ENCODE data around the gene S1PR2.

S1PR2 gene

GRCh38 chr19:10268071-10268470 lies 36.9 kb upstream of the S1PR2 start:
- H3K36me3 ChIP-seq (ENCODE audit: control insufficient read depth, insufficient read depth, low read length) = no peaks in the 10 kb centered on the region
- peaks cover 43% of the 10 kb centered on the region for H3K27me3 ChIP-seq (ENCODE audit: control insufficient read depth, insufficient read depth, low read length)
- peaks cover 8% of the 10 kb centered on the region for H3K4me1 ChIP-seq (ENCODE audit: control insufficient read depth, insufficient read depth, low read length)
- H3K9me3 ChIP-seq (ENCODE audit: control insufficient read depth, insufficient read depth, low read depth, low read length) = no peaks in the 10 kb centered on the region
- H3K4me3 ChIP-seq (ENCODE audit: low read depth, low read length) = no peak overlapping the region
- H3K27ac ChIP-seq (ENCODE audit: low read depth, low read length) = no peak overlapping the region
- H3K9ac ChIP-seq (ENCODE audit: low read length) = no peak overlapping the region

DNA sequence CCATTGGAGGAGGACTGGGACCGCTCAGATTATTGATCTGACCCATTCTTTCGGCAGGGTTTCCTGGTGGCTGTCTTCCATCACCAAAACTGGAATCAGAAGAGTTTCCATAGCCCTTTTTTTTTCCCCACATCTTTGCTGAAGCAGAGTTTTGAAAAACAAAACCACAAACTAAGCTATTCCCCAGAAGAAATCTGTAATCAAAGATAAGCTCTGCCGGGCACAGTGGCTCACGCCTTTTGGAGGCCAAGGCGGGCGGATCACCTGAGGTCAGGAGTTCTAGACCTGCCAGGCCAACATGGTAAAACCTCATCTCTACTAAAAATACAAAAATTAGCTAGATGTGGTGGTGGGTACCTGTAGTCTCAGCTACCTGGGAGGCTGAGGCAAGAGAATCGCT lies 35.6 kb upstream of the S1PR2 start:
- no peak overlapping the region for H3K27ac ChIP-seq (ENCODE audit: low read depth, low read length)

DNA sequence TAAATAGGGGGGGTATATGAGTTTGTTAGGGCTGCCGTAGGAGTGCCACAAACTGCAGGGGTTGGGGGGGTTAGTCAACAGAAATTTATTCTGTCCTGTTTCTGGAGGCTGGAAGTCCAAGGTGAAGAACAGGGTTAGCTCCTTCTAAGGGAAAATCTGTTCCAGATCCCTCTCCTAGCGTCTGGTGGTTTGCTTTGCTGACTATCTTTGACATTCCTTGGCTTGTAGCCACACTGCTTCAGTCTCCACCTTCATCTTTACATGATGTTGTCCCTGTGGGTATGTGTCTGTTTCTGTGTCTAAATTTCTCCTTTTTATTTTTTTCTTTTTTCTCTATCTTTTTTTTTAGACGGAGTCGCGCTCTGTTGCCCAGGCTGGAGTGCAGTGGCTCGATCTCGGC lies 31.6 kb upstream of the S1PR2 start:
- no peaks in the 10 kb centered on the region for H3K9me3 ChIP-seq (ENCODE audit: control insufficient read depth, insufficient read depth, low read depth, low read length)
- no peak overlapping the region for H3K27ac ChIP-seq (ENCODE audit: low read depth, low read length)
- H3K9ac ChIP-seq (ENCODE audit: low read length) = no peak overlapping the region
- H3K27me3 ChIP-seq (ENCODE audit: control insufficient read depth, insufficient read depth, low read length) = no peaks in the 10 kb centered on the region
- peaks cover 3% of the 10 kb centered on the region; the same call in 1 of the 2 replicates for H3K4me1 ChIP-seq (ENCODE audit: control insufficient read depth, insufficient read depth, low read length)
- no peak overlapping the region for H3K4me3 ChIP-seq (ENCODE audit: low read depth, low read length)
- H3K36me3 ChIP-seq (ENCODE audit: control insufficient read depth, insufficient read depth, low read length) = peaks cover 18% of the 10 kb centered on the region

More for the DNA sequence above, 35.6 kb upstream of the S1PR2 start:
- Histone ChIP-seq H3K4me3 (ENCODE audit: low read depth, low read length) (no peak overlapping the region), H3K4me1 (ENCODE audit: control insufficient read depth, insufficient read depth, low read length) (peaks cover 8% of the 10 kb centered on the region), H3K27me3 (ENCODE audit: control insufficient read depth, insufficient read depth, low read length) (peaks cover 32% of the 10 kb centered on the region), H3K36me3 (ENCODE audit: control insufficient read depth, insufficient read depth, low read length) (no peaks in the 10 kb centered on the region), H3K9ac (ENCODE audit: low read length) (no peak overlapping the region), H3K9me3 (ENCODE audit: control insufficient read depth, insufficient read depth, low read depth, low read length) (no peaks in the 10 kb centered on the region)

DNA sequence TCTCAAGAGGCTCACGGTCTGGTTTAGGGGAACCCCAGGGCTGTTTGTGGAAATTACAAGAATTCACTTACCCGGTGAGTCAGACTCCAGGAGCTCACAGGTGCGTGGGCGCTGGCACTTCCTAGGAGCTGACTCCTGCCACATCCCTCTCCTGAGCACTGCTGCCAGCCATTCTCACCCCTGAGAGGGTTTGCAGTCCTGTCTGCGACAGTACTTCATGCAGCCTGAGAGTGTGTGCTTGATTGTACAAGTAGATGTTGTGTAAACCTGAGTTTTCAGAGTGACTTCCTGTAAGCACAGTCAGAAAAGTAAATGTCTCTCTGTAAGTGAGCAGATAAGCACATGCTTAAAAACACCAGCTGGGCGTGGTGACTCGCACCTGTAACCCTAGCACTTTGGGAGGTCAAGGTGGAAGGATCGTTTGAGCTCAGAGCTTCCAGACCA lies 29.0 kb upstream of the S1PR2 start:
- H3K4me1 ChIP-seq (ENCODE audit: control insufficient read depth, insufficient read depth, low read length) = peaks cover 3% of the 10 kb centered on the region; the same call in 1 of the 2 replicates
- H3K27ac ChIP-seq (ENCODE audit: low read depth, low read length) = no peak overlapping the region
- peaks cover 38% of the 10 kb centered on the region for H3K36me3 ChIP-seq (ENCODE audit: control insufficient read depth, insufficient read depth, low read length)
- no peaks in the 10 kb centered on the region for H3K9me3 ChIP-seq (ENCODE audit: control insufficient read depth, insufficient read depth, low read depth, low read length)
- no peak overlapping the region for H3K4me3 ChIP-seq (ENCODE audit: low read depth, low read length)
- H3K27me3 ChIP-seq (ENCODE audit: control insufficient read depth, insufficient read depth, low read length) = no peaks in the 10 kb centered on the region
- no peak overlapping the region for H3K9ac ChIP-seq (ENCODE audit: low read length)

GRCh38 chr19:10259162-10259905 lies 28.2 kb upstream of the S1PR2 start:
- Histone ChIP-seq H3K4me1 (ENCODE audit: control insufficient read depth, insufficient read depth, low read length) (peaks cover 3% of the 10 kb centered on the region; the same call in 1 of the 2 replicates), H3K9ac (ENCODE audit: low read length) (no peak overlapping the region), H3K27me3 (ENCODE audit: control insufficient read depth, insufficient read depth, low read length) (no peaks in the 10 kb centered on the region), H3K9me3 (ENCODE audit: control insufficient read depth, insufficient read depth, low read depth, low read length) (no peaks in the 10 kb centered on the region), H3K4me3 (ENCODE audit: low read depth, low read length) (no peak overlapping the region), H3K27ac (ENCODE audit: low read depth, low read length) (no peak overlapping the region), H3K36me3 (ENCODE audit: control insufficient read depth, insufficient read depth, low read length) (peaks cover 46% of the 10 kb centered on the region)

DNA sequence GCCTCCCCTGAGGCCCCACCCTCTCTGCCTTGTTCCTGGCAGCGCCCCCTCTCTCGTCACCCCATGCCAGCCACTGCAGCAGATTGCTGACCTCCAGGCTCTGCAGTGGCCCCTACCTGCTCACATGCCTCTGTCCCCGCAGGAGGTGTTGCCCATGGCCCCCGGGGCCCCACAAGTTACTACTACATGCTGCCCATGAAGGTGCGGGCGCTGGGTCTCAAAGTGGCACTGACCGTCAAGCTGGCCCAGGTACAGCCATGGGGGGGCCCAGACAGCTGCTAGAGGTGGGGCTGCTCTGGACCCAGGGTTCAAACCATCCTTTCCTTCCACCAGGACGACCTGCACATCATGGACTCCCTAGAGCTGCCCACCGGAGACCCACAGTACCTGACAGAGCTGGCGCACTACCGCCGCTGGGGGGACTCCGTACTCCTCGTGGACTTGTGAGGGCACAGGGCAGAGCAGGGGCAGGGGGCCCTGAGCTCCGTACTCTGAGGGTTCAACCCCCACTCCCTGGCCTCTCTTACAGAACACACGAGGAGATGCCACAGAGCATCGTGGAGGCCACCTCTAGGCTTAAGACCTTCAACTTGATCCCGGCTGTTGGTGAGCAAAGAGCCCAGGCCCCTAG lies 27.1 kb upstream of the S1PR2 start:
- Histone ChIP-seq H3K27me3 (ENCODE audit: control insufficient read depth, insufficient read depth, low read length) (no peaks in the 10 kb centered on the region), H3K9ac (ENCODE audit: low read length) (no peak overlapping the region), H3K4me1 (ENCODE audit: control insufficient read depth, insufficient read depth, low read length) (peaks cover 3% of the 10 kb centered on the region; the same call in 1 of the 2 replicates), H3K4me3 (ENCODE audit: low read depth, low read length) (no peak overlapping the region), H3K9me3 (ENCODE audit: control insufficient read depth, insufficient read depth, low read depth, low read length) (no peaks in the 10 kb centered on the region), H3K36me3 (ENCODE audit: control insufficient read depth, insufficient read depth, low read length) (peaks cover 53% of the 10 kb centered on the region), H3K27ac (ENCODE audit: low read depth, low read length) (no peak overlapping the region)

- H3K27ac ChIP-seq (ENCODE audit: low read depth, low read length) = no peak overlapping the region
- peaks cover 7% of the 10 kb centered on the region for H3K4me1 ChIP-seq (ENCODE audit: control insufficient read depth, insufficient read depth, low read length)
- H3K9ac ChIP-seq (ENCODE audit: low read length) = no peak overlapping the region
- H3K4me3 ChIP-seq (ENCODE audit: low read depth, low read length) = no peak overlapping the region
- H3K36me3 ChIP-seq (ENCODE audit: control insufficient read depth, insufficient read depth, low read length) = peaks cover 53% of the 10 kb centered on the region
- no peaks in the 10 kb centered on the region for H3K9me3 ChIP-seq (ENCODE audit: control insufficient read depth, insufficient read depth, low read depth, low read length)
- H3K27me3 ChIP-seq (ENCODE audit: control insufficient read depth, insufficient read depth, low read length) = no peaks in the 10 kb centered on the region
Observed at GRCh38 chr19:10256970-10257615, 26.0 kb upstream of the S1PR2 start.

- H3K27me3 ChIP-seq (ENCODE audit: control insufficient read depth, insufficient read depth, low read length) = no peaks in the 10 kb centered on the region
- H3K4me1 ChIP-seq (ENCODE audit: control insufficient read depth, insufficient read depth, low read length) = peaks cover 7% of the 10 kb centered on the region
- H3K36me3 ChIP-seq (ENCODE audit: control insufficient read depth, insufficient read depth, low read length) = peaks cover 53% of the 10 kb centered on the region
- H3K9ac ChIP-seq (ENCODE audit: low read length) = no peak overlapping the region
- no peak overlapping the region for H3K4me3 ChIP-seq (ENCODE audit: low read depth, low read length)
- H3K9me3 ChIP-seq (ENCODE audit: control insufficient read depth, insufficient read depth, low read depth, low read length) = no peaks in the 10 kb centered on the region
- H3K27ac ChIP-seq (ENCODE audit: low read depth, low read length) = no peak overlapping the region
Observed at GRCh38 chr19:10256551-10256950, 25.4 kb upstream of the S1PR2 start.

GRCh38 chr19:10255358-10255757 lies 24.2 kb upstream of the S1PR2 start:
- H3K36me3 ChIP-seq (ENCODE audit: control insufficient read depth, insufficient read depth, low read length) = peaks cover 53% of the 10 kb centered on the region
- no peaks in the 10 kb centered on the region for H3K9me3 ChIP-seq (ENCODE audit: control insufficient read depth, insufficient read depth, low read depth, low read length)
- H3K4me1 ChIP-seq (ENCODE audit: control insufficient read depth, insufficient read depth, low read length) = peaks cover 7% of the 10 kb centered on the region
- no peak overlapping the region for H3K9ac ChIP-seq (ENCODE audit: low read length)
- no peak overlapping the region for H3K27ac ChIP-seq (ENCODE audit: low read depth, low read length)
- H3K4me3 ChIP-seq (ENCODE audit: low read depth, low read length) = no peak overlapping the region
- H3K27me3 ChIP-seq (ENCODE audit: control insufficient read depth, insufficient read depth, low read length) = no peaks in the 10 kb centered on the region

GRCh38 chr19:10254244-10254643 lies 23.1 kb upstream of the S1PR2 start:
- H3K4me3 ChIP-seq (ENCODE audit: low read depth, low read length) = no peak overlapping the region
- peaks cover 6% of the 10 kb centered on the region for H3K4me1 ChIP-seq (ENCODE audit: control insufficient read depth, insufficient read depth, low read length)
- H3K9me3 ChIP-seq (ENCODE audit: control insufficient read depth, insufficient read depth, low read depth, low read length) = no peaks in the 10 kb centered on the region
- no peak overlapping the region for H3K9ac ChIP-seq (ENCODE audit: low read length)
- no peaks in the 10 kb centered on the region for H3K27me3 ChIP-seq (ENCODE audit: control insufficient read depth, insufficient read depth, low read length)
- peaks cover 46% of the 10 kb centered on the region for H3K36me3 ChIP-seq (ENCODE audit: control insufficient read depth, insufficient read depth, low read length)
- H3K27ac ChIP-seq (ENCODE audit: low read depth, low read length) = no peak overlapping the region

DNA sequence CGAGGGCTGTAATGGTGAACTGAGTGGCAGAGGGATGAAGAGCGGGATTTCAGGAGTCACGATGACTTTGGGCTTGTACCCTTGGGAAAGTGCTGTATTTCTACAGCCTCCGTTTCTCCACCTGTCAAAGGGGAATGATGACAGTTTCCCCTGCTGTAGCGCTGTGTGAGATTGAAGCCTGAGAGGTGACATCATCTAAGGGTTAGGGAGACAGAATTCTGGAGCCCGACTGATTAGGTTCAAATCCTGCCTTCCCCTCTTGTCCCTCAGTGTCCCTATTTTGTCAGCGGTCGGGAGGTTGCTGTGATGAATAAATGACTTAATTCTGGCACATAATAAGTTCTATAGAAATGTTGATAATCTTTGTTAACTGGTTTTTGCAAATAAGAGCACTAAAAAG lies 21.6 kb upstream of the S1PR2 start:
- H3K9ac ChIP-seq (ENCODE audit: low read length) = peak overlapping the region; percentile 75
- no peaks in the 10 kb centered on the region for H3K9me3 ChIP-seq (ENCODE audit: control insufficient read depth, insufficient read depth, low read depth, low read length)
- peaks cover 35% of the 10 kb centered on the region for H3K36me3 ChIP-seq (ENCODE audit: control insufficient read depth, insufficient read depth, low read length)
- H3K27me3 ChIP-seq (ENCODE audit: control insufficient read depth, insufficient read depth, low read length) = no peaks in the 10 kb centered on the region
- peak overlapping the region; percentile 1; the same call in 1 of the 2 replicates for H3K27ac ChIP-seq (ENCODE audit: low read depth, low read length)
- H3K4me3 ChIP-seq (ENCODE audit: low read depth, low read length) = peak overlapping the region; percentile 68
- H3K4me1 ChIP-seq (ENCODE audit: control insufficient read depth, insufficient read depth, low read length) = peaks cover 4% of the 10 kb centered on the region
